Fibroblast of skin of back (primary cell): Measurements from ENCODE around the gene PIKFYVE. TPM values are rescaled to one million over a fixed set of nuclear protein-coding genes. Genes with fewer than 3 reads are reported as not detected.
"Not testable (repeated sequence)": the region's sequence is repeated elsewhere in the genome, so short reads cannot be mapped to it uniquely, and the experiment has no call there.

Source experiments
- DNase-seq: peaks from one replicate; pipeline ENCODE4 v3.0.0-alpha.2; 2013
- polyA plus RNA-seq, 2 experiments: library from polyadenylated mRNA; unstranded; fragments of 120-200 nt; gene quantifications; one replicate each; pipeline ENCODE4 v1.2.1, GENCODE V29; 2013; ENCODE audit not compliant: insufficient read length in 2 of 2

The PIKFYVE gene
- 8.8 TPM for polyA plus RNA-seq (2013, experiment 1 of 2; ENCODE audit: insufficient read length)
- polyA plus RNA-seq (2013, experiment 2 of 2; ENCODE audit: insufficient read length) = 10.0 TPM

GRCh38 chr2:208265801-208266552 lies at the start of gene PIKFYVE:
Gene PIKFYVE, plus strand, starts transcription at chr2:208266255. Its CDS starts 5,265 bp downstream, at chr2:208271520.
- peak; percentile 99 for DNase-seq

- DNase-seq = not testable (repeated sequence)
These were observed 44.2 kb upstream of the PIKFYVE start for GRCh38 chr2:208221873-208222272.

DNA sequence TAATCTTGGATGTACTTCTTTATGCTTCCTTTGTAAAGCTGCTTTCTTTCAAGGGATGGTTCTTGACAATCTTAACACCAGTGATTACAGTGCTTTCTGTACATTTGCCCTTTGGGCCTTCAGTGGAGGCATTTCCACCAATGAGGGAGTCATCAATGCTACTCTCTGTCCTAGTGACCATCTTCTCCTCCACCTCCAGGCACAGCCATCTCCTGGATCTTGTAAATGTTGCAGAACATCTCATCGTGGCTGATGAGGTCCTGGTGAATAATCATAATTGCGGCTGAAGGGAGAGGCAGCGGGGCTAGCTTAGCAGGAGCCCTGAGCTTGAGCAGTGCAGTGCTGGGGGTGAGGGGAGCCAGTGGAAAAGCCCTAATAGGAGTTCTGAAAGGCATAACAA lies 43.7 kb upstream of the PIKFYVE start:
- DNase-seq = peak; percentile 15

- DNase-seq = no peak
These were observed 41.3 kb upstream of the PIKFYVE start for GRCh38 chr2:208224802-208225201.

DNA sequence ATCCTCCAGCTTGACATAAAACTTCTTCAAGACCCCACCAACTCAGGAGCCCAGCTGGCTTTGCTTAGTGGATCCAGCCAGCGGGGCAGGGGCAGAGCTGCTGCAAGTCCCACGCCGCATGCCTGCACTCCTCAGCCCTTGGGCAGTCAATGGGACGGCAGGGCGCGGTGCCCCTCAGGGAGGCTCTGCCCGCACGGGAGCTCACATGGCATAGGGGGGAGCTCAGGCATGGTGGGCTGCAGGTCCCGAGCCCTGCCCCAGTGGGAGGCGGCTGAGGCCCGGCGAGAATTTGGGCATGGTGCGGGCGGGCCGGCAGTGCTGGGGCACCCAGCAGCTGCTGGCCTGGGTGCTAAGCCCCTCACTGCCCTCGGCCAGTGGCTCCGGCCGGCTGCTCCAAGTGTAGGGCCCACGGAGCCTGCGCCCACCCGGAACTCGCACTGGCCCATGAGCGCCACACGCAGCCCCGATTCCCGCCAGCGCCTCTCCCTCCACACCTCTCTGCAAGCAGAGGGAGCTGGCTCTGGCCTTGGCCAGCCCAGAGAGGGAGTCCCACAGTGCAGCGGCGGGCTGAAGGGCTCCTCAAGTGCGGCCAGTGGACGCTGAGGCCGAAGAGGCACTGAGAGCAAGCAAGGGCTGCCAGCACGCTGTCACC lies 38.3 kb upstream of the PIKFYVE start:
- no peak for DNase-seq

GRCh38 chr2:208228476-208228875 lies 37.6 kb upstream of the PIKFYVE start:
- DNase-seq = no peak

- no peak for DNase-seq
These were observed 31.3 kb upstream of the PIKFYVE start for GRCh38 chr2:208234786-208235185.

- DNase-seq = no peak
These were observed 30.2 kb upstream of the PIKFYVE start for GRCh38 chr2:208235860-208236259.

GRCh38 chr2:208239770-208240493 lies 26.1 kb upstream of the PIKFYVE start:
- no peak for DNase-seq

DNA sequence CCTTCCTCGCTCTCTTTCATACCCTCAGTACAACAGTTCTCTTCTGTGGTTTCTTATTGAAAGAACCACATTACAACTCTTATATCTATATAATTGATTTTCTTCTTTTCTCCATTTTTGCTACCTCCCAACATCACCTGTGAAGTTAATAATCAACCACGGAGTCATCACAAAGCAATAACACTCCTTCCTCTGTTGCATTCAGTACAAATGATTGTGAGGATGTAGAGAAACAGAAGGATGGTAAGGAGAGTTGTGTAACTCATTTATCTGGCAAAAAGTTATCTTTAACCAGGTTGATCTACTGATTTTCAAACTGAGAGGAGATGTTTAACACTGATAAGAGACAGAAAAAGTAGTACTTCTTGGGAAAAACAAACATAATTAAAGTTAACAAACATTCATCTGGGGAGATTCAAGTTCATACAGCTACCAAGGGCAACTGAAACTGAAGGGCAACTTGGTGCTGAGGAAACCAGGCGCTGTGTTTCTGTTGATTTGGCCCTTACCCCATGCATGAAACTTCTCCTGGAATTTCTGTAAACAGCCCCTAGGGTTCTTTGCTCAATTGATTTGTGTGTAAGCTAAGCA lies 25.3 kb upstream of the PIKFYVE start:
- DNase-seq = no peak

DNA sequence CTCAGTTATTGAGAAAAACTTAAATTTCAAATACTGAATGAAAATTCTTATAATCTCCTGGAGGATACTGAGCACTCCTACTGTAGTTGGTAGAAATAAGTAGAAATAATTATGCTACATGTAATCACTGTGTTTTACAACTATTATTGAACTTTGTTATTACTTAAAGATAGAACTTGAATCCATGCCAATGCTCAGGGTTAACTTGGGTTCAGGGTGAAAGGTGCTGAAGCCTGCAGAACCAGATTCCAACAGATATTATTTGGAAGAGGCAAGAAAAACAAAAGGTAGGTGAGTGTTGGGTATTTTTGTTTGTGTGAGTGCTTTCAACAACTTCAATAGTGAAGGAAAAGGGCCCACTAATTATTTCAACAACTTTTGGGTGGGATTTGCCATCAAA lies 21.6 kb upstream of the PIKFYVE start:
- DNase-seq = no peak

DNA sequence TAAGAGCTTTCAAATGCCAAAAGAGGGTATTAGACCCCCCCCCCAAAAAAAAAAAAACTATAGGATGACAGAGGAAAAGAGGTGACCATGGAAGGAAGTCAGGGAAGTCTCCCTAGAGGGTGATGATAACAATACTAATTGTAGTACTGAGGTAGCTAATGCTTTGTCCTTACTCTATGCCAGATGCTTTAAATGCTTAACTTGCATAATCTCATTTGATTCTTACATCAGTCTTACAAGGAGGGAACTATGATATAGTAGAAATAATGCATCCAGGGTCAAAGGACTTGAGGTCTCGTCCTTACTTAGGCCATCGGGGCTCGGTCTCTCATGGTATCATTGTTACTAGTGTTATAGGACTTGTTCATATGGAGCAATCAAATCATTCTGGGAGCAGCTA lies 20.3 kb upstream of the PIKFYVE start:
- DNase-seq = no peak

DNA sequence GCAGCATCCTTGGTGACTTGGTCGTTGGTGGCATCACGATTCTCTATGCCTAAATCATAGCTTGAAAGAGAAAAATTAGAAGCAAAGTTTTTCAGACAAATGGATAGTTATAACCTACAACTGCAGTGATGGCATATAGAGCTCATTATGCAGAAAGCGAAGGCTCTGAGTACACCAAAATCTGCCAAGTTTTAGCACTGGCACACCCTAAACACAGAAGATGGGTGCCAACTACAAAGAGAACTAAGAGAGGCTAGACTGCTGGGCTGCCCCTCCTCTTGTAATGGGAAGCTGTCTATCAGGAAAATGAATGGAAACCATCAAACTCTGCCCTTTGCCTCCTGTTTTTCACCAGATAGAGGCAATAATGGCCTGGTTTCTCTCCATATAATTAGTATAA lies 17.5 kb upstream of the PIKFYVE start:
- no peak for DNase-seq

DNA sequence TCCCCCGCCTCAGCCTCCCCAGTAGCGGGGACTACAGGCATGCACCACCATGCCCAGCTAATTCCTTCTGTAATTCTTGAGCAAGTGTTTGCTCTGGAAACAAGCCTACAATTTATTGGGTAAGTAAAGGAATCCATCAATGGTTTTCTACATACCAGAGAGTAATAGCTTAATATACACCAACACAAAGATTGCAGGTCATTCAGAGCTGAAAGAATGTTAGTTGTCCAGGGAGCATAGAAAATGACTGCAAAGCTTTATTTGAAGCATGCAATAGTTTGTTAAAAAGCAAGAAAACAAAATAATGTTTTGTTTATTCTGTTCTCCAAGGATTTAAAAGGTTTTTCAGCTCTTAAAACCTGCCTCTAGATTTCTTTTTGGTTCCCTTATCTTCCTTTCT lies 16.8 kb upstream of the PIKFYVE start:
- DNase-seq = no peak

- no peak for DNase-seq
These were observed 15.7 kb upstream of the PIKFYVE start for GRCh38 chr2:208250388-208250787.

GRCh38 chr2:208251098-208251497 lies 15.0 kb upstream of the PIKFYVE start:
- DNase-seq = no peak

DNA sequence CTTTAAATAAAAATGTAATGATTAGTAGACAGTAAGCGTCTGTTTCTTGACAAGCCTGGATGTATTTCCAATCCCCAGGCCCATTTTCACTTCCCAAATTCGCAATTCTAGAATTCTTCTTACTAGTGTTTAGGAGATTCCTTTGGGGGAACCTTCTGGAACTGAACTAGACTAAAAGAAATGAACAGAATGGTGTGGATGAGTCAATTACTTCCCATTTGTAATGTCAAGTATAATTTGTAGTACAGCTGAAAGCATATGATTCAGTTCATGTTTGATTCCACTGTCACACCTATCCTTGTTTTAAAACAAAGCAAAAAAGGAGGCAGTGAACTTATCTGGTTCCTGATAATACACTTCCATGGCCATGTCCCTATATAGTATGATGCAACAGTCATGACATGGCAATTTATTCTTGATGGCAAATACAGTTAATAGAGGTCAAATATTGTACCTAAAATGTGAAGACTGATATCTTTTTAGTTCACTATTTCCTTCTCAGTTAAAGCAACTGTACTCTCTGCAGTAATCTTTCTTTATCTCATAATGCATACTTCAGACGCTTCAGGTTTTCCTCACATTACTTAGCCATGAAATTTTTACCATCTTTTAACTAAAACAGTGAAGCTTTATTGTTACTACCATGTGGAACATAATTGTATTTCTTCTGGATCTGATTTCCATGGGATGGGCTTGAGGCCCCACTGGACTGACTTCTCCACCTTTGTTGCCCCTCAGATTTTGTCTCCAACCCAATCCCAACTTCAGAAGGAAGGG lies 13.2 kb upstream of the PIKFYVE start:
- no peak for DNase-seq

GRCh38 chr2:208253600-208254117 lies 12.4 kb upstream of the PIKFYVE start:
- no peak for DNase-seq

DNA sequence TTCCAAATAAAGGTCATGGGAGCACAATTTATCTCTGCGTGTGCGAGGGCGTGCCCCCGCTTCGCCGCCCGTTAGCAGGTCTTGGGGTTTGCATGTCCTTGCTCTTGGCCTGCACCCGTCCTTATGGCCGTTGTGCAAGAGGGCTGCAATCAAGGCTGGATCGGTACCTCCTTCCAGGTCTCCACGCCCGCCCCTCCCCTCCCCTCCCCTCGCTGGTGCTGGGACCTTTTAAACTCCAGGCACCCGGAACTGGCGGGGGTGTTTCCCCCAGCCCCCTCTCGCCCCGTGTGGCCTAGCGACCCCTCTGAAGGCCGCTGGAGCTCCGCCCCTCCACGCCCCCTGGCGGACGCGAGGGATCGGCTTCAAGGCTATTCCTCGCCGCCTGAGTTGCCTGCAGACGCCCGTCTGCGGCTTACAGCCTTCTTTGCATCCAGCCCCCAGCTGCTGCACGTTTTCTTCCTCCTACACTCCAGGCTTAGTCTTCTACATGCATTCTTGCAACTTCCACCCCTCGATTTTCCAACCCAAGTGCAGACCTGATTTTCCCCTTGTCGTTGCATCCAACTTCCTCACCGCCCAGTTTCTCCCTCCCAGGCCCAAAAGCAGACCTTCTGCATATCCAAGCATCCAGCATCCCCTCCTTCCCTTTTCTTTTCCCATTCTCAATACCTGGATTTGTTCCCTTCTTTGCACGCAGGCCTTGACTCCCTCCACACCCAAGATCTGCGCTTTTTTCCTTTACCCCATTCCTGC lies 11.8 kb upstream of the PIKFYVE start:
- peak; percentile 73 for DNase-seq

GRCh38 chr2:208254871-208255556 lies 11.0 kb upstream of the PIKFYVE start, which contains the start of gene IDH1:
Gene IDH1, minus strand, starts transcription at chr2:208255071. Its CDS starts 3,520 bp downstream, at chr2:208251551.
- peak; percentile 92 for DNase-seq
